ENCODE measurements around the gene GPRC5B. TPM values are rescaled to one million over a fixed set of nuclear protein-coding genes. Genes with fewer than 3 reads are reported as not detected.

Gene GPRC5B
- total RNA-seq, 2 donors from 2014 or later, result not detected

DNA sequence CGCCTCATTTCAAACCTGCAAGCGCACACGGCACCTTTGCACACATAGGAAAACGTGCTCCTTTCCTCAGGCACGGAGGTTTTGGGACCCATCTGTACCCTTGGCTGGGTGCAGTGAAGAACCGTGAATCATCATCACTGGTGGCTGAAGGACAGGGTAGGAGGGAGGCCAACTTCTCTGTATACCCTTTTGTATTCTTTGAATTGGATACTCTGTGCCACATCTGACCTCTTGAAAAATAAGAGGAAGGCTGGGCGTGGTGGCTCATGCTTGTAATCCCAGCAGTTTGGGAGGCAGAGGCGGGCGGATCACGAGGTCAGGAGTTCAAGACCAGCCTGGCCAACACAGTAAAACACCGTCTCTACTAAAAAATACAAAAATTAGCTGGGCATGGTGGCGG, 11.7 kb downstream of the GPRC5B start:
- Mint-ChIP-seq H3K36me3 (no peaks in the 10 kb centered on the region), H3K4me3 (no peak overlapping the region), H3K9me3 (no peaks in the 10 kb centered on the region), H3K27ac (no peak overlapping the region), H3K27me3 (peaks cover 10 to 14% of the 10 kb centered on the region in 2 donors), H3K4me1 (ENCODE audit: low read depth in 2 of 2) (no peaks in the 10 kb centered on the region)
- no peak for DNase-seq (ENCODE audit: low spot score)
- no peak for ATAC-seq

- peaks cover 10 to 14% of the 10 kb centered on the region in 2 donors for H3K27me3 Mint-ChIP-seq
- no peak for DNase-seq (ENCODE audit: low spot score)
- H3K9me3 Mint-ChIP-seq, result no peaks in the 10 kb centered on the region
- H3K27ac Mint-ChIP-seq, result no peak overlapping the region
- ATAC-seq, result no peak
- H3K4me1 Mint-ChIP-seq (ENCODE audit: low read depth in 2 of 2), result no peaks in the 10 kb centered on the region
- no peak overlapping the region for H3K4me3 Mint-ChIP-seq
- H3K36me3 Mint-ChIP-seq, result no peaks in the 10 kb centered on the region
Observed at GRCh38 chr16:19872179-19872863, 12.3 kb downstream of the GPRC5B start.

DNA sequence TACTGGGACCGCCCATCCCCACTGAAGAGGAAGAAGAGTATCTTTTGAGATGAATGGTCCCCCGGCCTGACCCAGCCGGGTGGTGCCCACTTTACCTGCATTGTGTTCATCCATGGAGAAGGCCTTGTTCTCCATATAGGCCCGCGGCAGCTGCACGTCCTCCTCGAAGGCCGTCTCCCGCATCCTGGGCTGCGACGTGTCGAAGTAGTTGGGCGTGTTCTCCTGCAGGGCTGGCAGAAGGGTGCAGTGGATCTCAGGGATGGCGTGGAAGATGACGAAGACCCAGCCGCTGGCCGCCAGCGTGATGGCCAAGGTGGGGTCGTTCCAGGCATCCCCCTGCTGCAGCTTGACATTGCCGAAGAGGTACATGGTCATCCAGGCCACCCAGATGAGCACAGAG, 12.9 kb downstream of the GPRC5B start:
- no peak overlapping the region for H3K4me3 Mint-ChIP-seq
- ATAC-seq, result no peak

DNA sequence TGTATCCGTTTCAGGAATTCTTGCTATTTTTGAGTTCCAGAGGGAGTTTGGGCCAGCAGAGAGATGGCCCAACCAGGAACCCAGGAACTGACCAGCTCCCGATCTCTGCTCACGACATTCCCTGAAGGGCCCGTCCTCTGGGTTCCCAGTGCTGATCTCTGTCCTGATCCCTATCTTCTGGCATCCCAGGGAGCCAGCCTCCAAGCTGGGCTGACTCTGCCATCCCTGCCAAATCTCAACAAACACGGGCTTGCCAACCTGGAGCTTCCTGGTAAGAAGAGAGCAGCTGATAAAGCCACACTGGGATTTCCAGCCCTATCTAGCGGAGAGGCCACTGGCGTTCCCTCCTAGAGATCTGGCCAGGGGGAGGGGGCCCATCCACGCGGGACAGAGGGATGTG, 16.2 kb downstream of the GPRC5B start:
- peaks cover 2 to 4% of the 10 kb centered on the region in 2 donors for H3K27me3 Mint-ChIP-seq
- DNase-seq (ENCODE audit: low spot score) (no peak), ATAC-seq (no peak)
- H3K4me3 Mint-ChIP-seq, result no peak overlapping the region
- H3K27ac Mint-ChIP-seq, result no peak overlapping the region
- H3K9me3 Mint-ChIP-seq, result no peaks in the 10 kb centered on the region
- no peaks in the 10 kb centered on the region for H3K4me1 Mint-ChIP-seq (ENCODE audit: low read depth in 2 of 2)
- no peaks in the 10 kb centered on the region for H3K36me3 Mint-ChIP-seq

More for the DNA sequence above, 12.9 kb downstream of the GPRC5B start:
- no peak for DNase-seq (ENCODE audit: low spot score)
- Mint-ChIP-seq H3K27me3 (peaks cover 10 to 14% of the 10 kb centered on the region in 2 donors), H3K9me3 (no peaks in the 10 kb centered on the region), H3K4me1 (ENCODE audit: low read depth in 2 of 2) (no peaks in the 10 kb centered on the region), H3K36me3 (no peaks in the 10 kb centered on the region), H3K27ac (no peak overlapping the region)

- H3K4me1 Mint-ChIP-seq (ENCODE audit: low read depth in 2 of 2), result no peaks in the 10 kb centered on the region
- no peak overlapping the region for H3K4me3 Mint-ChIP-seq
- no peak for DNase-seq (ENCODE audit: low spot score)
- no peak for ATAC-seq
- no peak overlapping the region for H3K27ac Mint-ChIP-seq
- H3K36me3 Mint-ChIP-seq, result no peaks in the 10 kb centered on the region
- H3K9me3 Mint-ChIP-seq, result no peaks in the 10 kb centered on the region
- H3K27me3 Mint-ChIP-seq, result peaks cover 2 to 4% of the 10 kb centered on the region in 2 donors
Observed at GRCh38 chr16:19864566-19864965, 20.1 kb downstream of the GPRC5B start.

DNA sequence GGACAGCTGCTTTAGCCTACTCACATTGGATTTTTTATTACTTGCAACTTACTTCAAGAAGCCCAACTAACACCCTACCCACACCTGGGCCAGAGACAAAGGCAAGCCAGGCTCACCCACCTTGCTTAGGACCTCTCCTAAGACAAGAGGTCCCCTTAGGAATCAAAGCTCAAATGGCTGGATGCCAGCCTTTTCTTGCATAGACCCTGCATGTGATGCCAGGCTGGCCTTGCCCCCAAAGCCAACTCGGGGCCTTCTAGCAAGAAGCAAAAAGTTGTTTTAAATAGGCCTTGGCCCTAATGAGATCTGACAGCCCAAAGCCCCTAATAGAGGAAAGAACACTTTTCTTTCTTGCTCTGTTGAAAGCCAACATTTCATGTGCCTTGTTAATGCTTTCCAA, 20.7 kb downstream of the GPRC5B start:
- Mint-ChIP-seq H3K36me3 (no peaks in the 10 kb centered on the region), H3K27me3 (peaks cover 2 to 4% of the 10 kb centered on the region in 2 donors), H3K27ac (no peak overlapping the region), H3K4me3 (no peak overlapping the region), H3K4me1 (ENCODE audit: low read depth in 2 of 2) (no peaks in the 10 kb centered on the region), H3K9me3 (no peaks in the 10 kb centered on the region)
- ATAC-seq, result no peak
- no peak for DNase-seq (ENCODE audit: low spot score)

DNA sequence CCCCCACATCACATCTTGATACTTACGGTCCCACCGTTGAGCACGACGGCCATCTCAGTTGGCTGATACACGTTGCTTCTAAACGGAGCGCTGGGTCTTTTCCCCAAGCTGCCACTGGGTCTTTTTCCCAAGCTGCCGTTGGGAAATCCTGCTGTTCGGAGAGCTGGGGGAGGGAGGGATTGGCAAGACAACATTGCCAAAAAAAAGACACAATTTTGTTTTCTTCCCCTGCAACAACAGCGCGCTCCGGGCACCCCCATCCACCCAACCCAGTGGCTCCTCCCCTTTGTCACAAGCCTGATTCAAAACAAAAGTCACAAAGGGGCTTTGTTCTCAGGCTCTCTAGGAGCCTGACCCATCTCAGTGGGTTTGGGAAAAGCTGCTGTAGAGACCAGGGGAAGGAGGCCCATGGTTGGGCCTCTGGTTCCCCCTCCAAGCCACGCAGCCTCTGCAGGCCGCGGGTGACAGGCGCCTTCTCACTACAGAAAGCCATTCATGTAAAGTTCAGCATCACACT, 22.8 kb downstream of the GPRC5B start:
- no peak for DNase-seq (ENCODE audit: low spot score)
- no peak for ATAC-seq
- H3K9me3 Mint-ChIP-seq, result no peaks in the 10 kb centered on the region
- H3K27me3 Mint-ChIP-seq, result peaks cover 0 to 3% of the 10 kb centered on the region in 2 donors
- no peaks in the 10 kb centered on the region for H3K4me1 Mint-ChIP-seq (ENCODE audit: low read depth in 2 of 2)
- no peak overlapping the region for H3K27ac Mint-ChIP-seq
- no peak overlapping the region for H3K4me3 Mint-ChIP-seq
- H3K36me3 Mint-ChIP-seq, result no peaks in the 10 kb centered on the region

- Mint-ChIP-seq H3K9me3 (no peaks in the 10 kb centered on the region), H3K27me3 (peaks cover 3 to 6% of the 10 kb centered on the region in 2 donors), H3K27ac (no peak overlapping the region), H3K4me1 (ENCODE audit: low read depth in 2 of 2) (no peaks in the 10 kb centered on the region), H3K36me3 (no peaks in the 10 kb centered on the region), H3K4me3 (no peak overlapping the region)
- ATAC-seq (no peak), DNase-seq (ENCODE audit: low spot score) (no peak)
Observed at GRCh38 chr16:19861133-19861532, 23.5 kb downstream of the GPRC5B start.

DNA sequence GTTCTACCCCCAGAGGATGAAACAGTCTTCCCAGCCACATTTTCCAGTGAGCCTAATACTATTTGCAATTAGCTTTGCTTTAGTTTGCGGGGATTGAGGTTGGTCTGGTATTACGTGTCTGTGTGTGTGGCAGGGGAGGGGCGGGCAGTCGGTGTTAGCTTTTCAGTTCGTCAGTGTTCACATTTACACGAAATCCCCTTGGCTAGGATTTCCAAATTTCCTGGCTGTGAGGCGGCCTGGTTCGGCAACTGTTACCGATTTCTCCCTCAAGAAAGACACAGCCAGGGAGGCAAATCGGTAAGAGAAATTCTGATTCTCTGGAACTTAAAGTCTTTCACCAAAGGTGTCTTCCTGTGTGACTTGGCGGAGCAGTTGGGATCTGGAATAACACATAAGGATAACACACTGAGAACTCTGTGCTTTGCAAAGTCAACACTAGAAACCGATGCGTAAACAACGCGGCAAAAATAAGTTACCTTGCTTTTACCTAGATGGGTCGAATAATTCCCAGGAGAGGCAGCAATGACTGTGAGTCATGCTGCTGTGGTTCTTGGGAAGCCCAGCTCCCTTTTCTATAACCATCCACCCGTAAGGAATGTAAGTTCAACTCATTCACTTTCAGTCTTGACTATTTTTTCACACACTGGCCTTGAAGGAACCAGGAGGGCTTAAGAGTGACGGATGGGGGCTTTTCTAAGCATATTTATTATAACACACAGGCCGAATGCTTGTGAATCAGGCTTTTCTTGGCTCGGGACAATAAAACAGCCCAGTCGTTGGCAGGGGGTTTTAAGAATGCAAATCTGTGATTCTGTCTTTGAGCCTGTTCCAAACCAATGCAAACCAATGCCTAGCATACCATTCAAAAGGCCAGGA, 24.2 kb downstream of the GPRC5B start:
- peaks cover 3 to 6% of the 10 kb centered on the region in 2 donors for H3K27me3 Mint-ChIP-seq
- DNase-seq (ENCODE audit: low spot score) (no peak), ATAC-seq (no peak)
- no peaks in the 10 kb centered on the region for H3K4me1 Mint-ChIP-seq (ENCODE audit: low read depth in 2 of 2)
- H3K36me3 Mint-ChIP-seq, result no peaks in the 10 kb centered on the region
- no peaks in the 10 kb centered on the region for H3K9me3 Mint-ChIP-seq
- H3K27ac Mint-ChIP-seq, result no peak overlapping the region
- H3K4me3 Mint-ChIP-seq, result no peak overlapping the region

- no peaks in the 10 kb centered on the region for H3K9me3 Mint-ChIP-seq
- no peak overlapping the region for H3K4me3 Mint-ChIP-seq
- peaks cover 3 to 6% of the 10 kb centered on the region in 2 donors for H3K27me3 Mint-ChIP-seq
- no peaks in the 10 kb centered on the region for H3K36me3 Mint-ChIP-seq
- no peak overlapping the region for H3K27ac Mint-ChIP-seq
- no peak for DNase-seq (ENCODE audit: low spot score)
- no peak for ATAC-seq
- H3K4me1 Mint-ChIP-seq (ENCODE audit: low read depth in 2 of 2), result no peaks in the 10 kb centered on the region
Observed at GRCh38 chr16:19859603-19860002, 25.0 kb downstream of the GPRC5B start.

GRCh38 chr16:19859166-19859565, 25.5 kb downstream of the GPRC5B start:
- DNase-seq (ENCODE audit: low spot score) (no peak), ATAC-seq (no peak)
- H3K36me3 Mint-ChIP-seq, result no peaks in the 10 kb centered on the region
- no peaks in the 10 kb centered on the region for H3K9me3 Mint-ChIP-seq
- no peaks in the 10 kb centered on the region for H3K4me1 Mint-ChIP-seq (ENCODE audit: low read depth in 2 of 2)
- no peak overlapping the region for H3K27ac Mint-ChIP-seq
- H3K4me3 Mint-ChIP-seq, result no peak overlapping the region
- peaks cover 3 to 6% of the 10 kb centered on the region in 2 donors for H3K27me3 Mint-ChIP-seq

- no peak overlapping the region for H3K4me3 Mint-ChIP-seq
- no peak overlapping the region for H3K27ac Mint-ChIP-seq
- H3K4me1 Mint-ChIP-seq (ENCODE audit: low read depth in 2 of 2), result no peaks in the 10 kb centered on the region
- DNase-seq (ENCODE audit: low spot score) (no peak), ATAC-seq (no peak)
- peaks cover 3 to 7% of the 10 kb centered on the region in 2 donors for H3K27me3 Mint-ChIP-seq
- no peaks in the 10 kb centered on the region for H3K36me3 Mint-ChIP-seq
- no peaks in the 10 kb centered on the region for H3K9me3 Mint-ChIP-seq
Observed at GRCh38 chr16:19858340-19859018, 26.2 kb downstream of the GPRC5B start.

- no peak for ATAC-seq
- Mint-ChIP-seq H3K27me3 (peaks cover 3 to 11% of the 10 kb centered on the region in 2 donors), H3K27ac (no peak overlapping the region)
Observed at GRCh38 chr16:19857593-19858339, 26.9 kb downstream of the GPRC5B start.

More at GRCh38 chr16:19857593-19858339, 26.9 kb downstream of the GPRC5B start:
- Mint-ChIP-seq H3K9me3 (no peaks in the 10 kb centered on the region), H3K4me1 (ENCODE audit: low read depth in 2 of 2) (no peaks in the 10 kb centered on the region), H3K36me3 (no peaks in the 10 kb centered on the region), H3K4me3 (no peak overlapping the region)
- no peak for DNase-seq (ENCODE audit: low spot score)
